GM19452 (cell line): Measurements from ENCODE around the gene STIMATE.

Source experiments
- ATAC-seq: cut with Tn5 transposase; IDR thresholded peaks from one replicate; pipeline ENCODE4 v1.9.1; 2021; ENCODE audit not compliant: unreplicated experiment

STIMATE gene

DNA sequence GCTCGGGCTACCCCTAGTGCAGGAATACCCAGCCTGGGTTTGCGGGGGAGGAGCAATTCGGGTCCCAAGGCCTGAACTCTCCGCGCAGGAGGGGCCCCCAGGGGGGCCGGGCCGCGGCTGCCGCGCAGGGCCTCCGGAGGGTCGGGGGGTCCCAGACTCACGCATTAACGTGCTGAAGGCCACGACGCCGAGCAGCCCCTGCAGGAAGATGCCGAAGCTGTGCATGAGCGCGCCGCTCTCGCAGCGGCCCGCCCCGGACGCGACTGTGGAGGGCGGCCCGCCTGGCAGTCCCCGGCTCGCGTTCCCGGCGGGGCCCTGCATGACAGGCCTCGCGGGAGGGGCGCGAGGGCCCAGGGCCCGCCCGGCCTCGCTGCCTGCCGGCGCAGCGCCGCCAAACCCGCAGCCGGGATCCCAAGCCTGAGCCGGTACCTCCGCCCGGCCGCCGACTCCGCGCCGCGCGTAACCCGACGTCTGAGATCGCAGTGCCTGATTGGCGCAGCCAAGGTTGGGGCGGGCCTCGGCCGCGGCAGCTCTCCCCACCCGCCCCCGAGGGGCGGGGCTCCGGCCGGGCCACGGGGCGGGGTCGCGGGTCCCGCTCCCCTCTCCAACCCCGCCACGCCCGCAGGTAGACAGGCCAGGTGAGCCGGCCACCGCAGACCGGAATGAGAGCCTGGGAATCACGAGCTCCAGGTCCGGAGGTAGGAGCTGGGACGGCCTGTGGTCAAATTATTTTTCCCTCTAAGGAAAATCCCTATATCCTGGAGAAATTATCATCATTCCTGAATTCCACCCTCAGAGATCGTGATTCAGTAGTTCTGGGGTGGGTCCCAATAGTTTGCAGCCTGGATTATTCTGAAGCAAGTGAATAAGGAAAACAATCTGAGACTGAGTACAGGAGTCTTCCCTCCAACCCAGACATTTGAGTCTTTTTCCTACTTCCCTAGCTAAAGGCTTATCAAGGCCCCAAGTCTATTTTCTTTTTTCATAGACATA is at the start of gene STIMATE:
Gene STIMATE (minus strand): TSS at position 419 of the 993 bp plus-strand sequence. CDS start 98 bp downstream, at position 321.
- ATAC-seq, result peak; percentile 92

DNA sequence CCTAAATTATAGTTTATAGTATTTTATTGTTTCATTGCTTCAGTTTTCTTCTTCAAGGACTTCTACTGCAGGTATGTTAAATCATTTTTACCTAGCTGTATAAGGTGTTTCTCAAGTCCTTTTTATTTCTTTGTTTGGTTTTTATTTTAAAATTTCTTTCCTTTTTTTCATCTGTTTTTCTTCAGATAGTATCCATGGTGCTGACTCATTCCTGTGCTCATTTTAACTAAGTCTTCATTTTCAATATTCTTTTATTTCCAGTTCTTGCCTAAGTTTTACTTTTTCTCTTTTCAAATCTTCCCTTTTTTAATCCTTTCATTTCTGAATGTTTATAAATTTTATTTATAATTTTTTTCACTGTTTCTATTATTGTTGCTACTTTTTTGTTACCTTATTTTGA is 42.3 kb upstream of the STIMATE start:
- ATAC-seq, result no peak

DNA sequence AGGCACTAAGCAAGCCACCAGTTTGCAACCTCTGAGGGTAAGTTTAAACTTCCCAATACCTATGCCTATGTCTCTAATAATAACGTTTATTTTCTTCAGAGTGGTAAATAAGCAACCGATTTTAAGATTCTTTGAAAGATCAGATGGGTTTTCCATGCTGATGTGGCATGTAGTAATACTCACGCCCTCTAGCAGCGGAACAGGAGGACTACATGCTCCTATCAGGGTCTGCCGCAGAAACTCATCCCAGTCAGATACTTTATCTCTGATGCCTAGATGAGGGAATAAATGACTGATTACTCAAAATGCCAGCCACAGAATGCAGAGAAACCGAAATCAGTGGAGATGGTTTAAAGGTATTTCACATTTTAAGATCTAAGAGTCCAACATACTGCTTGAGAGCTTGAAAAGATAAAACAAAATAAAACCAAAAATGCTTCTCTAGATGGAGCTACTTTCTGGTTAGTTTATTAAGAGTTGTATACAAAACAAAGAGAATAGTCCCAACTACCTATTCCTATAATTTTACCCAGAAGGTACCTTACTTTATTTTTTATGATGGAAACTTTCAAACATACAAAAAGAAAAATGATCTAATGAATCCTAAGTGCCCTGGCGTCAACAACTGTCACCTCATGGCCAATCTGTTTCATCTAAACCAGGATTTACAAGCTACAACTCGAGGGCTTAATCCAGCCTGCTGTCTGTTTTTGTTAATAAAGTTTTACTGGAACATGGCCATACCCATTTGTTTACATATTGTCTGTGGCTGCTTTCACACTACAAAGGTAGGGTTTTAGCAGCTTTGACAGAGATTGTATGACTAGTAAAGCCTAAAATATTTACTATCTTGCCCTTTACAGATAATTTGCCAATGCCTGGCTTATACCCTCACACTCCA is 37.5 kb upstream of the STIMATE start:
- peak; percentile 81 for ATAC-seq

DNA sequence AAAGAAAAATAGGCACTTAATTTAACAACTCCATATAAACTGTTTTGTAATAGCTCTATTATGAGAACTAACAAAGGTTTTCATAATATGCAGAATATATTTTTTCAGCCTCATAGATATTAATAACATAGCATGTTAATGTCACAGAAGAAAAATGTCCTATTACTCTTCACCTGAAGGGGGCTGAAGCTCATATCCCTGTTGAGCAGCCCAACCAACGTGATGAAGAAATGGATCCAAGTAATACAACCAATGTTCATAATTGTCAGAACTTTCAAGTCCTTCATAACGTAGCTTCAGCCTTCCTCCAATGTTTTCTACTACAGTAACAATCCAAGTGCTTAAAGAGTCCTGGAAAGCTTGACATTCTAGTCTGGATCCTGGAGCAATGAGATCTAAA is 34.5 kb upstream of the STIMATE start:
- ATAC-seq, result no peak

DNA sequence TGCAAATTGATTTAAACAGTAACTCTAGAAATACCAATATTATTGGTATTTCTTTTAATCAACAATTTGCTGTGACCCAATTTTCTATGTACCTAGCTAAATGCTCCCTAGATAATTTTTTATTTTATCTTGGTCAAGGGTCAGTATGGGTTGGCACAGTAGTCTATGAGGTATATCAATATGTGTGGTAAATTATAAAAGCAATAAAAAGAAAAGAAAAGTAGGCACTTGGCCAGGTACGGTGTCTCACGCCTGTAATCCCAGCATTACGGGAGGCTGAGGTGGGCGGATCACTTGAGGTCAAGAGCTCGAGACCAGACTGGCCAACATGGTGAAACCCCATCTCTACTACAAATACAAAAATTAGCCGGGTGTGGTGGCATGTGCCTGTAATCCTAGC is 34.0 kb upstream of the STIMATE start:
- ATAC-seq, result no peak

DNA sequence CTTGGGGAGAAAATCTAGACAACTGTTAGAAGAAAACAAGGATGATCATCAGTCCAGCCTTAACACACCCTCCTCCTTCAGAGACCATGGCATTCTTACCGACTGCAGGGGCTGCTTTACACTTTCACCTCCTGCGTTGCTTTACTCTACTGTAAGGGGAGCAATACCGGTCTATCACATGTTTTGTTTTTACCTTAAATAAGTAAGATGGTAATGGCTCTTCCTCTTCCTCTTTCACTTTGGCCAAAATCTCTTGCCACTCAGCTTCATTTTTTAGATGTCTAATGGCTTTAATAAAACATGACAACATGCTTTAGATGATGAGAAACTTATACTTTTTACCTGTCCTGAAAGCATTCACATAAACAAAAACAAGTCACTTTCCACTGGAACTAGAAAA is 33.4 kb upstream of the STIMATE start:
- no peak for ATAC-seq

DNA sequence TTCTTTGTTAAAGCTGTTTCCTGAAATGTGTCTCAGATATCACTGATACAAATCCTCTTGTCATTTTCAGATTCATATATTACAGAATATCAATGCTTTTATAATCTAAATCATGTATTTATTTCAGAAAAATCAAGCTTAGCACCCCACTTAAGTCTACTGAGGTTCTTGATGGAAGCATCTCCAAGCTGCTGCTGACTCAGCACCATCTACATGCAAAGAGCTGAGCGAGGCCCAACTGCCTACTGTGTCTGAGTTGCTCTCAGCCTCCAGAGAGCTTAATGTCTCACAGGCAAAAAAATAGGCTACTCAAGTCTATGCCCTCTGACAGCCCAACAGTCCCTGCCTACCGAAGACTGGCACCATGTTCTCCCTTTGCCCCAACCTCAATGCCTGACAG is 29.2 kb upstream of the STIMATE start:
- no peak for ATAC-seq

DNA sequence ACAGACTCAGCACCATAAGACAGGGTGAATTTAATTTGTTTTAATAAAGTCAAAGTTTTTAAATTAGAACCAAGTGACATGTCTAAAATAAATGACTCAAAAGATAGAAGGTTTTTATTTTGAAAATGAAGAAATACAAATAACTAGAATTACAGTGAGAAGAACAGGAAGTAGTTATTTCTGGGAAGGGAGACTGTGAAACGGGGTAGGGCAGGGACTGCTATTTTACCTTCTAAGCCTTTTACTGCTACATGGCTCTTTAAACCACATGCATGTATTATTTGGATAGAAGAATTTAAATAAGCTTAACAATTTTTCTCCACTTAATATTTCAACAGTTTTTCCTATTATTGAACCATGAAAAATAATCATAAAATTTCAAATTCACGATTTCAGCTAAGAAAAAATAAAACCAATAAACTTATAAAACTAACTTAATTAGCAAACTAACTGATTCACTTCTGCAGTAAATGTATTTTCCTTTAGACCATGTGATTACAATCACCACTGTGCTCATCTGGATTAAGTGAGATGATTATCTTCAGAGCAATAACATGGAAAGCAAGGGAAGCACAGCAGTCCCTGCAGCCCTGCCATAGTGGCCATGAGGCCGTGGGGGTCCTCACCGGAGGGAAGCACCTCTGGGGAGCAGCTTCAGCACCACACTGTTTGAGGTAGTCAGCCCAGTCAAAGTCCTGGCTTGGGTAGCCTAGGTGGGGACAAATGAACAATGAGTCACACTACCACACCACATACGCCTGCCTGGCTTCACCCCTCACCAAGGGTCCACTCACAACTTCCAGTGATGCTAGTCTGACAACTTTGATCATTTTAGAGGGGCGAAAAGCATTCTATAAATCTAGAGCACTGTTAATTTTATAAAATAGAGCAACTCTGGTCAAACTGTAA is 28.3 kb upstream of the STIMATE start:
- ATAC-seq, result no peak

DNA sequence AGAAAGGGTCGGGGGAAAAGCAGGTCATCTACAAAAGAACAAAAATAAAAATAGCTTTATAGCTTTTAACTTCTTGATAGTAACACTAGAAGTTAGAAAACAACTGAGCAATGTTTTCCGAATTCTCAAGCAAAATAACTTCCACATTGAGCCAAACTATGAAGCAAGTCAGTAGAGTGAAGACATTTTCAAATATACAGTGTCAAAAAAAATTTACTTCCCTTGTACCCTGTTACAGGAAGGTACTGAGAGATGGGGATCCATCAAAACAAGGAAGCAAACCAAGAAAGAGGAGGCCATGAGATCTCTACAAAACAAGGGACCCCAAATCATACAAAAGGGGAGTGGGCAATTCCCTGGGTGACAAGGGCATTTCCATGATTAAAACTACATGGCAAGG is 26.6 kb upstream of the STIMATE start:
- ATAC-seq, result no peak

DNA sequence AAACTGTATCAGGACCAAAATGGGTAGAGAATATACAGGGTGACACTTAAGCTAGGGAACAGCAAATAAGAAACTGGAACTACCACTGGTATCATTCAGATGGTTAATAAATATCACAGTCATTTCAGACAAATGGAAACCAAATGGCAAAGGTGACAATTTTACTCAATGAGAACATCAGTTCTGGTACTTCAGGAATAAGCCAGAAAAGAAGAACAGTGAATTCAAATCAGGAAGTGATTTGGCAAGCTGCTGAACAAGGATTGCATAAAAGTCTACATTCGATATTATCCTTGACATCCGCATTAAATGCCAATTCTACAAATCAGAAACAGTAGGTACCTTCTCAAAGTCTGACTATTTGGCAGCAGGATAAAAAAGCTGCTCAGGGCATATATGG is 23.5 kb upstream of the STIMATE start:
- ATAC-seq, result no peak

DNA sequence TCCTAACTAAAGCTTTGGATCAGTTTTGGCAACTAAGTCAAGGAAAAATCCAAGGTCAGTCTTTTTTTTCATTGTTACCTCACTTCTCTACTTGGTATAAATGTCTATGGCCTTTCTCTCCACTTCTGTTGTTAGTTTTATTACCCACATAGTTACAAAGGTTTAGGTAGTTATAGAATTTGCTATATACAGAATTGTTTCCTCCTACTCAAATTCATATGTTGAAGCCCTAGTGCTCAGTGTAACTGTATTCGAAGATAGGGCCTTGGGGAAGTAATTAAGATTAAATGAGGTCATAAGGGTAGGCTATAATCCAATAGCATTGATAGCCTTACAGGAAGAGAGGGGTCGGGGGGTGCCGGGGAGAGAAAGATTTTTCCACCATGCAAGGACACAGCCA is 19.7 kb upstream of the STIMATE start:
- ATAC-seq, result no peak

DNA sequence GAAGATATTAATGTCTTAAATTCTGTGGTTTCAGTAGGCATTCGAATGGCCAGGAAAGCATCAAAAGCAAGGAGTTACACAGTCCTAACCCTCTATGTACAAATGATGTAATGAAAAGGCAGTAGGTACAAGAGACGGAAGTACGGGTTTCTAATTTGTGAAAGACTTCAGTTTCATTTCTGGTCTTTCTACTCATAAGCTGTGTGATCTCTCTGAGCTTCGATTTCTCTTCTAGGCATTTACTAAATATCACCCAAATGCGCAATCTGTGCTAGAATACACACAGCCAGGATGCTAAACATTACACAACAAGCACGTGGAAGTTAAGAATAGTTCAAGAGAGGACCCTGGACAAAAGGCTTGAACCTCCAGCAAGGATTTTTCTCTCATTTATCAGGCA is 17.9 kb upstream of the STIMATE start:
- no peak for ATAC-seq

DNA sequence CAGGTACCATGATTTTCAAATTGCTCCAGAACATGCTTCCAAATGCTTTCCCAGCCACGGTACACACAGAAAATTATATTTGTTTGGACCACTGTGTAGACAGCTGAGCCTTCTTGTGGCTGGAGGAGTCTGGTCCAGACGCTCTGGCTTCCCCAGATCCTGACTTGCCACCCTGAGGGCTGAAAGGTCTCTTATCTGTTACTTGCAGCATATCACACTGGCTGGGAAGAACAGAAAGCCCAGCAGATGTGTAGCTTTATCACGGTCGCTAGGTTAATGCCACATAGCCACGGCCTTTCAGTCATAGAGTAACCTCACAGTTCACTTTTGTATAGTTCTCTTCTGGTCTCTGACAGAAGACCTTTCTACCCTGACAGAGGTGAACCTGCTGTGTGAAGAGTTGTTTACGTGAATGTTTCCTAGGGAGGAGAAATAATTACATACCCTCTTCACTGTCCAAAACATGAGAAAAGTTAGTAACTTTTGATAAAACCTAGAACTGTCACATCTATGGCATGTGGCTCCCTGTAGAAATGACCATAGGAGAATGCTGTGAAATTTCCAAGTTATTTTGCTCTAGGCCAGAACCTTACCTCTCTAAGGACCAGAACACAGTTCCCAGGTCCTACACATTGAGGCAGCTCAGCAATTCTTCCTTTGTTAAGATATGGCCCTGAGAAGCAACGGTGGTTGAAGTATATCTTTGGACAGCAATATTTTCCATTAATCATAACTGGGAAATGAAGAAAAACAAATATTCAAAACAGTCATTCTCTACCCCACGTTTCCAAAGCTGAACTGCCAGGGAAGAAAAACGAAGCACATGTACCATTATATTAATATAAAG is 15.8 kb upstream of the STIMATE start:
- no peak for ATAC-seq

DNA sequence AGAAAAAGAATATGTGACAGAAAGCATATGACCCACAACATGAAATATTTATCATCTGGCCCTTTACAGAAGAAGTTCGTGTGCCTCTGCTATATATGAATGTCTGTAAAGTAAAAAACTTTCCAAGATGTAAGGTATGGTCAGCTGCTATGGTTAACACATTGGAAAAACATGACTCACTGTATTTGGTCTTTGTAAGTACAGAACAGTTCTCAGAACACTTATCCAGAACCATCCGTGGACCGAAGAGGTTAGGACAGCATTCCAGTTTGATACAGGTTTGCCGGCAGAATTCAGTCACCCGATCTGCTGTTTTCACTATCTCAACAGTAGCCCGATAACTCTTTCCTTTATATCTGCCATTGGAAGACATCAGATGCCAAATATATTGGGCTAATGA is 13.5 kb upstream of the STIMATE start:
- ATAC-seq, result no peak

DNA sequence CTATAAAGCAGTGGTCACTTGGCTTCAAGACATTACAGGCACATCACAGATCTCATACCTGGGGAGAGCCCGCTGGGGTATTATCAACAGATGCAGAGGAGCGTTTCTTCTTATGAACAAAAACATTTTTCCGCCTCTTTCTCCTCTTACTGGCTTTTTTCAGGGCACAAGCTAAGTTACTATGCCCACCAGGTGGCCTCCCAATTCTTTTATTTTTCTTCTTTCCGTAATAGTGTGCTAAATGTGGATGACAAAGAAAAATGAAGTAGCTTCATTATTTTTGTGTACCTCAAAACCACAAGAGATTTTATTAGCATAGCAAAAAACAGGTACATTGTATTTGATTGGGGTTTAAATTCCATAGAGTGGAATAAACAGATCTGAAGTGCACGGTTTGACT is 10.1 kb upstream of the STIMATE start:
- ATAC-seq, result no peak

DNA sequence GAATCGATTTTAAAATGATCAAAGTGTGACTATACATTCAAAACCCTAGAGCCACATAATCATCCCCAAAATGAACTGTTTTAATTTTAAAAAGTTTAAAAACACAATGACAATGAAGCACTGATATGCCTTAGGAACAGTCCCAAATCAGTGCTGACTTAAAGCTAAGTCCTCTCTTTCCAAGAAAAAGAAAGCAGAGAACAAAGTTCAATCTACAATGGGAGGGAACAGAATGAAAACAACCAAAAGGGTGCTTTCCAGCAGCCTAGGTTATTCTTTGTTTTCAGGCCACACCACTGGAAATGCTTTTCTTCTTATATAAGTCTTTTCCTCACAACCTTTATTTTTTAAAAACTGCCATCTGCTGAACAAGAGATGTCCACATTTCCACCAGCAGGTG is 7.2 kb upstream of the STIMATE start:
- ATAC-seq, result no peak

DNA sequence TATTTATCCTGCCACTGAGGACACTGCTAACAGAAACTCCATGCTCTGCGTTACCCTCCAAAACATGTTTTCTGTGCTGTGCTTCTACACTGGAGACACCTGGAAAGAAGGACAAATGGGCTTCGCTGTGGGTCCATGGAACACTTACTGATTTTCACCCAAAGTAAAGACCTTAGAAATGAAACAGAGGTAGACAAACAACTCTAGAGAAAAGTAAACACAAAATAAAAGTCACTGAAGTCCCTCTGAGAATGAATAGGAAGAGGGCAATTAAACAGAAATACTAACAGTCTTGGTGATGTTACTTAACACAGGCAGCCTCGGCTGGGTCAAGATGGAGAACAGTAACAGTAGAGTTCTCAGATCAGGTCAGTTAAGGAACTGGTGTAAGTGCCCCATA is 6.7 kb upstream of the STIMATE start:
- ATAC-seq, result no peak

DNA sequence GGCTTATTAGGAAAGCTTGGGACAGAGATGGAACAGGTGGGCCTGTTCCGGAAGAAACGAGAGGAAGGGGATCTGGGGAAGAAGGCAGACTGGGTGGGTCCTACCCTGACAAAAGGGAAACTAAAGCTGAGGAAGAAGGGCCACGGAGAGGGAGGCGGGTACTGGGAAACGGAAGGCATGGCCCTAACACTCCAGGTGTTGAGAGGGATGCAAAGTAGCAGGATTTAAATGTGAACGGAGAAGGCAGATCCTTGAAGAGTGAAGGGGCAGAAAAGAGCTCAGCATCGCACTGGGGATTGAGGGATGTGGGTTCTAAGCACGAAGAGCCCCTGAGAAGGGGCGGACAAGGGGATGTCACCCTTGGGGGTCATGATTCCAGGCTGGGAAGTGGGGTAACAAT is 735 bp downstream of the STIMATE start:
- ATAC-seq, result no peak

DNA sequence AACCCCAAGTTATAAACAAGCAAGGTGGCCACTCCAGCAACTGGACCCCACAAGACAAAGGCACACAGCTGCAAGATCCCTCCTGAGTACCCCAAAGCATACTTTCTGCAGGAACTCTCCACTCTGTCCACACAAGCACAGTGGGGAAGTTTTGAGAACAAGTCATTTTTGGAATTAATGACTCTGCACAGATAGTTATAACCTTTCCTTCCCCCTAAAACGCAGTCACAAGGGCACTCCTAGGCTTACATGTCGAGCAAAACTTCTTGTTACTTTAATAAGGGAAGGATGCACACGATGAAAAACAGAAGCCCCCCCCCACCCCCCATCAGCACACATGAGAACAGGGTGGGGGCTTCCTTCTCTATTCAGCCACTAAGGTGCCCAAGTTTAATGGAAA is 1.2 kb downstream of the STIMATE start:
- ATAC-seq, result no peak

DNA sequence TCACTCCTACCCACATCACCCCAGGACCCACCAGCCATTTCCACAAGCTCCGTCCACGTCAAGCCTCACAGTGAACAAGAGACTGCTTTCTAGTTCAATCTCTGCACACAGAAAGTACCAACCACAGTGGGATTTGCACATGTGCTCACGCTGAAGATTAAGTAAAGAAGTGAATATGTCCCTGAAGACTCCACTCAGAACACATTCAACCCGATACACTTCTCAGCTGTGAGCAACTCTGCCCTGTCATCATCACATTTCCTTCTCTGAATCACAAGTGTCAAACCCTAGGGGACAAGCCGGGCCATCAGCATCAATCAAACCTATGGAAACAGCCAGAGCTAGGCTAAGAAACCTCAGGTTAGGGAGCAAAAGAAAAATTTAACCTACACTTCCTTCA is 1.9 kb downstream of the STIMATE start:
- no peak for ATAC-seq
